ENCODE measurements around the gene DSCAML1. TPM values are rescaled to one million over a fixed set of nuclear protein-coding genes. Genes with fewer than 3 reads are reported as not detected.

The DSCAML1 gene
- total and polyA plus RNA-seq, 2 of the 8 experiments (the other 6 are each of a cell fraction or from before 2014, with no cell fraction given), result 0.19 to 0.24 TPM

- Histone ChIP-seq H3K79me2 (ENCODE audit: control insufficient read depth in 1 of 2, insufficient read depth in 2 of 2, low read length in 2 of 2) (no peaks in the 10 kb centered on the region; a peak in 1 of 4 replicates), H3K27me3 (replicated peaks in 1 of 4; ENCODE audit: control insufficient read depth in 3 of 4, extremely low read depth in 1 of 4, insufficient read depth in 3 of 4, low read length in 3 of 4) (no peaks in the 10 kb centered on the region), H3K14ac (ENCODE audit: insufficient read length) (no peak overlapping the region), H4K5ac (ENCODE audit: insufficient read length, low read depth, low read length) (no peak overlapping the region), H3K18ac (ENCODE audit: extremely low read depth, low read length) (peak overlapping the region; percentile 60; the same call in 1 of the 2 replicates), H3K36me3 (ENCODE audit: control insufficient read depth in 2 of 4, insufficient read depth in 4 of 4, low read length in 3 of 4) (no peaks in the 10 kb centered on the region), H3K27ac (ENCODE audit: low read depth, low read length) (no peak overlapping the region), H2AK5ac (ENCODE audit: low read depth, low read length) (no peak overlapping the region), H3K23me2 (ENCODE audit: low read depth, low read length) (peaks cover 10% of the 10 kb centered on the region), H2BK15ac (ENCODE audit: low read length) (0 out of 2 replicates have a peak overlapping the region, but pooled peaks have one; percentile 65), H3K4me2 (ENCODE audit: insufficient read depth in 1 of 2, low read depth in 2 of 2, low read length in 2 of 2) (no peak overlapping the region), H3K79me1 (ENCODE audit: low read depth, low read length) (no peaks in the 10 kb centered on the region), H4K20me1 (replicated peaks in 1 of 2; ENCODE audit: control insufficient read depth in 1 of 2, insufficient read depth in 2 of 2, low read length in 2 of 2) (peaks cover 0 to 4% of the 10 kb centered on the region in 2 experiments), H3K56ac (replicated peaks; ENCODE audit: insufficient read length, low read depth, low read length) (no peak overlapping the region), H3K9ac (replicated peaks in 1 of 4; ENCODE audit: extremely low read depth in 1 of 4, low read depth in 3 of 4, low read length in 3 of 4) (no peak overlapping the region), H2BK5ac (ENCODE audit: low read depth, low read length) (no peak overlapping the region; the same call in 1 of the 2 replicates), H2AFZ (ENCODE audit: low read length) (no peak overlapping the region), H3K4me3 (ENCODE audit: extremely low read depth in 1 of 4, insufficient read depth in 2 of 4, low read depth in 3 of 4, low read length in 4 of 4) (no peak overlapping the region), H3K4me1 (replicated peaks in 1 of 4; ENCODE audit: control insufficient read depth in 3 of 4, insufficient read depth in 4 of 4, low read length in 3 of 4) (peaks cover 0 to 8% (median 2%) of the 10 kb centered on the region in 4 experiments; a peak in 4 of 7 replicates), H3K4ac (replicated peaks; ENCODE audit: insufficient read length, low read depth, low read length) (no peak overlapping the region), H4K8ac (ENCODE audit: extremely low read depth, insufficient read depth, low read length) (peak overlapping the region; percentile 22; the same call in 1 of the 2 replicates), H2BK120ac (replicated peaks; ENCODE audit: low read depth, low read length) (no peak overlapping the region), H2BK20ac (ENCODE audit: low read length) (no peak overlapping the region), H3K23ac (ENCODE audit: insufficient read length) (no peak overlapping the region), H2BK12ac (ENCODE audit: low read depth, low read length) (peak overlapping the region; percentile 68; the same call in 1 of the 2 replicates), H3K9me3 (ENCODE audit: insufficient read depth in 2 of 2, low read depth in 1 of 2, low read length in 1 of 2) (no peaks in the 10 kb centered on the region), H4K91ac (replicated peaks; ENCODE audit: insufficient read length, low read length) (no peak overlapping the region)
- FAIRE-seq, result no peak
- 88% methylated on average over 21 of the region's 23 CpGs; no CpG with 5 or more reads in 1 of the 2 experiments for WGBS, 2 experiments (ENCODE audit: extremely low coverage in 1 of 2, insufficient coverage in 1 of 2, insufficient read length in 1 of 2, insufficient replicate concordance in 2 of 2, low coverage in 1 of 2, low lambda C conversion rate in 2 of 2, missing lambda C conversion rate in 1 of 2)
- no peak for DNase-seq (ENCODE audit: low read depth in 1 of 2, low spot score in 2 of 2)
- ChIA-PET CTCF (ENCODE audit: partially characterized antibody) (interaction anchor here (0.5 to 2.4 kb wide), 4 partner anchors 8 to 194 kb away, joined by 3 to 15 read pairs (median 4); no protein-coding TSS in a partner anchor), POLR2A (ENCODE audit: partially characterized antibody) (interaction anchor here (1.1 to 1.3 kb wide), 2 partner anchors 8 to 11 kb away, joined by 3 to 4 read pairs; no protein-coding TSS in a partner anchor)
- TF ChIP-seq ZNF274 (IDR thresholded peaks at IDR 0.05; ENCODE audit: borderline replicate concordance, extremely low read depth, low read length), result no peak
- TF ChIP-seq BACH1 (IDR thresholded peaks at IDR 0.05; ENCODE audit: low read length), result no peak
- no peak for TF ChIP-seq E2F6 (IDR thresholded peaks at IDR 0.05)
- no peak for TF ChIP-seq USF2 (IDR thresholded peaks at IDR 0.05; ENCODE audit: low read length)
- no peak for TF ChIP-seq ATF2 (IDR thresholded peaks at IDR 0.05; ENCODE audit: low read length)
- TF ChIP-seq RXRA (IDR thresholded peaks at IDR 0.05; ENCODE audit: insufficient read depth, low read depth, low read length), result no peak
- TF ChIP-seq TBP (IDR thresholded peaks at IDR 0.05; ENCODE audit: low read depth, low read length), result no peak
- TF ChIP-seq GTF2F1 (IDR thresholded peaks at IDR 0.05; ENCODE audit: borderline replicate concordance, low read depth, low read length), result no peak
Measured at GRCh38 chr11:117437041-117437790, 359.8 kb downstream of the DSCAML1 start.

Measured in H1 (cell line).